HCT116 (cell line): ENCODE measurements around the gene THEMIS2. TPM values are rescaled to one million over a fixed set of nuclear protein-coding genes. Genes with fewer than 3 reads are reported as not detected.

Experiments used
- ATAC-seq: fragments of 200-7000 bp; cut with Tn5 transposase; 2 replicates; pipeline ENCODE4 v1.9.1; 2020; ENCODE audit warnings: mild to moderate bottlenecking, moderate library complexity
- BruUV-seq: library from RNA; stranded (reverse); fragments of 400-500 nt; replicated peaks from 2 replicates; lab custom pipeline; 2021; lab: Mats Ljungman, UMichigan
- CTCF ChIA-PET: fragments of 300-600 bp; sonication (Branson Sonifier 250); formaldehyde crosslinking; loops from one replicate; lab custom pipeline; 2021; ENCODE audit warnings: antibody characterized with exemption; lab: Charles Lee
- POLR2A ChIA-PET: fragments of 300-600, 350-600 bp; sonication (Branson Sonifier 250); formaldehyde crosslinking; loops from one replicate; lab custom pipeline; 2021; ENCODE audit warnings: antibody characterized with exemption; lab: Charles Lee
- RAD21 ChIA-PET, 2 experiments: fragments of 300-600 bp; sonication (Branson Sonifier 250); formaldehyde crosslinking; loops; one replicate each; lab custom pipeline; 2023; ENCODE audit warnings: low total read pairs in 2 of 2; ENCODE audit not compliant: uncharacterized antibody in 2 of 2, unreplicated experiment in 2 of 2, low non-redundant PET in 1 of 2; lab: Charles Lee
- DNase-seq: peaks from one replicate; pipeline ENCODE4 v3.0.0-alpha.2; 2010; ENCODE audit warnings: low read depth, low spot score
- H2AFZ ChIP-seq: fragments of 200-600 bp; shearing (Covaris generic), sonication (generic); 2 replicates; pipeline ENCODE4 v1.6.1; 2017; ENCODE audit warnings: low read depth, mixed run types, mixed read lengths, antibody characterized with exemption, low read length; ENCODE audit not compliant: poor library complexity, severe bottlenecking
- H3K27ac ChIP-seq: 2 replicates; pipeline ENCODE4 v1.5.1; 2012; ENCODE audit warnings: low read depth, low read length
- H3K27me3 ChIP-seq: fragments of 200-600 bp; sonication (generic); 2 replicates; pipeline ENCODE4 v1.6.1; 2016; ENCODE audit warnings: mixed run types, low read length, mixed read lengths; ENCODE audit not compliant: insufficient read depth
- H3K36me3 ChIP-seq, 2 experiments: fragments of 200-500 bp in 1 of 2; fragments of 200-600 bp in 1 of 2; sonication (Bioruptor generic) in 1 of 2; sonication (generic) in 1 of 2; 2 replicates each; pipeline versions ENCODE4 v1.5.1 to v1.6.1; 2014 to 2016; ENCODE audit warnings: low read length in 2 of 2, inconsistent platforms in 1 of 2, mixed read lengths in 1 of 2, mixed run types in 1 of 2; ENCODE audit not compliant: insufficient read depth in 2 of 2, control insufficient read depth in 1 of 2
- H3K4me1 ChIP-seq, 2 experiments: fragments of 200-600 bp in 1 of 2; sonication (generic) in 1 of 2; 2 replicates each; pipeline versions ENCODE4 v1.5.1 to v1.6.1; 2012 to 2017; ENCODE audit warnings: low read length in 2 of 2, inconsistent platforms in 1 of 2, mild to moderate bottlenecking in 1 of 2, mixed read lengths in 1 of 2, mixed run types in 1 of 2, moderate library complexity in 1 of 2; ENCODE audit not compliant: insufficient read depth in 2 of 2, control insufficient read depth in 1 of 2
- H3K4me2 ChIP-seq: fragments of 200-600 bp; sonication (generic); 2 replicates; pipeline ENCODE4 v1.6.1; 2017; ENCODE audit warnings: mixed run types, low read length, mixed read lengths
- H3K4me3 ChIP-seq, 2 experiments: fragments of 200-600 bp in 1 of 2; sonication (generic) in 1 of 2; replicated peaks in 1 of 2; 2 replicates each; pipeline ENCODE4 v1.5.1; 2011 to 2016; ENCODE audit warnings: low read length in 2 of 2, control low read depth in 1 of 2, low read depth in 1 of 2, mild to moderate bottlenecking in 1 of 2, mixed read lengths in 1 of 2, mixed run types in 1 of 2
- H3K79me2 ChIP-seq: fragments of 200-600 bp; sonication (generic); 2 replicates; pipeline ENCODE4 v1.6.1; 2017; ENCODE audit warnings: mild to moderate bottlenecking, mixed run types, low read length, moderate library complexity, mixed read lengths; ENCODE audit not compliant: insufficient read depth
- H3K9ac ChIP-seq: fragments of 200-600 bp; sonication (generic); 2 replicates; pipeline ENCODE4 v1.6.1; 2016; ENCODE audit warnings: low read length, mixed read lengths
- H3K9me2 ChIP-seq: fragments of 200-600 bp; sonication (generic), shearing (Covaris generic); 2 replicates; pipeline ENCODE4 v1.6.1; 2017; ENCODE audit warnings: mixed run types, mild to moderate bottlenecking, moderate library complexity; ENCODE audit not compliant: insufficient read depth
- H3K9me3 ChIP-seq, 2 experiments: fragments of 200-500 bp in 1 of 2; fragments of 200-600 bp in 1 of 2; sonication (Bioruptor generic) in 1 of 2; sonication (generic) in 1 of 2; 2 replicates each; pipeline ENCODE4 v1.6.1; 2014 to 2017; ENCODE audit warnings: low read length in 2 of 2, mixed read lengths in 2 of 2, inconsistent platforms in 1 of 2, low read depth in 1 of 2, mild to moderate bottlenecking in 1 of 2, mixed run types in 1 of 2, moderate library complexity in 1 of 2; ENCODE audit not compliant: control insufficient read depth in 1 of 2, insufficient read depth in 1 of 2
- H4K20me1 ChIP-seq: fragments of 200-600 bp; sonication (generic), shearing (Covaris generic); 2 replicates; pipeline ENCODE4 v1.6.1; 2017; ENCODE audit warnings: mixed run types, mild to moderate bottlenecking, moderate library complexity; ENCODE audit not compliant: insufficient read depth
- EGR1 ChIP-seq: IDR thresholded peaks from 2 replicates; pipeline ENCODE4 v1.6.1; 2012; ENCODE audit warnings: low read depth
- JUND ChIP-seq: IDR thresholded peaks from 2 replicates; pipeline ENCODE4 v1.6.1; 2012
- POLR2AphosphoS5 ChIP-seq: IDR thresholded peaks from 2 replicates; pipeline ENCODE4 v1.6.1; 2011; ENCODE audit warnings: mild to moderate bottlenecking, low read depth, low read length, moderate library complexity
- SIN3A ChIP-seq: IDR thresholded peaks from 2 replicates; pipeline ENCODE4 v1.6.1; 2012; ENCODE audit warnings: low read depth
- SP1 ChIP-seq: IDR thresholded peaks from 2 replicates; pipeline ENCODE4 v1.6.1; 2012; ENCODE audit warnings: low read depth
- SRF ChIP-seq: IDR thresholded peaks from 2 replicates; pipeline ENCODE4 v1.6.1; 2012; ENCODE audit warnings: low read depth
- TCF7L2 ChIP-seq: IDR thresholded peaks from 2 replicates; pipeline ENCODE4 v1.7.0; 2011; ENCODE audit warnings: borderline replicate concordance, inconsistent platforms; ENCODE audit not compliant: insufficient read depth, insufficient read length; ENCODE audit errors: extremely low read depth
- intact Hi-C: fragments of 100-400 bp; cut with micrococcal nuclease; formaldehyde crosslinking; loops from 2 replicates; pipeline ENCODE4 v1.10.0; 2022
- total RNA-seq: library from RNA; stranded (reverse); gene quantifications from one replicate; pipeline ENCODE4 v1.2.1, GENCODE V29; 2021; ENCODE audit not compliant: unreplicated experiment
- TF ChIP-seq, protein P1 (sequence below), 3 experiments: fragments of 200-600 bp in 1 of 3; sonication (generic) in 1 of 3; IDR thresholded peaks in 2 of 3; conservative IDR thresholded peaks in 1 of 3; 2 replicates each; pipeline ENCODE4 v1.5.1; 2012 to 2017; ENCODE audit warnings: low read depth in 2 of 3, low read length in 2 of 3, antibody characterized with exemption in 1 of 3, borderline replicate concordance in 1 of 3, control low read depth in 1 of 3, mild to moderate bottlenecking in 1 of 3, mixed read lengths in 1 of 3, mixed run types in 1 of 3, moderate library complexity in 1 of 3; ENCODE audit not compliant: insufficient read depth in 1 of 3

The THEMIS2 gene
- total RNA-seq, 1 experiment from 2014 or later, result 8.0 TPM

- Histone ChIP-seq H3K27ac (peak overlapping the region; percentile 37; the same call in 1 of the 2 replicates), H3K9ac (peak overlapping the region; percentile 78), H4K20me1 (no peaks in the 10 kb centered on the region), H3K9me3 (no peaks in the 10 kb centered on the region), H2AFZ (peak overlapping the region; percentile 85), H3K4me3 (peak overlapping the region; percentile 84 to 95), H3K4me1 (peaks cover 8 to 22% of the 10 kb centered on the region in 2 experiments; a peak in 3 of 4 replicates), H3K27me3 (no peaks in the 10 kb centered on the region), H3K79me2 (no peaks in the 10 kb centered on the region)
- POLR2A ChIA-PET, result no interaction called here
- RAD21 ChIA-PET, result no interaction called here
- no peak for TF ChIP-seq TCF7L2
- no peak for TF ChIP-seq SRF
- TF ChIP-seq EGR1, result peak; percentile 86
- no peak for TF ChIP-seq SP1
- TF ChIP-seq JUND, result no peak
- no peak; the same call in 1 of the 2 replicates for TF ChIP-seq POLR2AphosphoS5
- TF ChIP-seq SIN3A, result no peak
- TF ChIP-seq, protein P1, sequence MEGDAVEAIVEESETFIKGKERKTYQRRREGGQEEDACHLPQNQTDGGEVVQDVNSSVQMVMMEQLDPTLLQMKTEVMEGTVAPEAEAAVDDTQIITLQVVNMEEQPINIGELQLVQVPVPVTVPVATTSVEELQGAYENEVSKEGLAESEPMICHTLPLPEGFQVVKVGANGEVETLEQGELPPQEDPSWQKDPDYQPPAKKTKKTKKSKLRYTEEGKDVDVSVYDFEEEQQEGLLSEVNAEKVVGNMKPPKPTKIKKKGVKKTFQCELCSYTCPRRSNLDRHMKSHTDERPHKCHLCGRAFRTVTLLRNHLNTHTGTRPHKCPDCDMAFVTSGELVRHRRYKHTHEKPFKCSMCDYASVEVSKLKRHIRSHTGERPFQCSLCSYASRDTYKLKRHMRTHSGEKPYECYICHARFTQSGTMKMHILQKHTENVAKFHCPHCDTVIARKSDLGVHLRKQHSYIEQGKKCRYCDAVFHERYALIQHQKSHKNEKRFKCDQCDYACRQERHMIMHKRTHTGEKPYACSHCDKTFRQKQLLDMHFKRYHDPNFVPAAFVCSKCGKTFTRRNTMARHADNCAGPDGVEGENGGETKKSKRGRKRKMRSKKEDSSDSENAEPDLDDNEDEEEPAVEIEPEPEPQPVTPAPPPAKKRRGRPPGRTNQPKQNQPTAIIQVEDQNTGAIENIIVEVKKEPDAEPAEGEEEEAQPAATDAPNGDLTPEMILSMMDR (IDR thresholded peaks at IDR 0.05 in 2 of 3, conservative IDR thresholded peaks at IDR 0.05 in 1 of 3; ENCODE audit: borderline replicate concordance in 1 of 3, insufficient read depth in 1 of 3, low read depth in 2 of 3, low read length in 2 of 3), result no peak
- TF ChIP-seq, all 23 proteins: peak for 1
- no peaks in the 10 kb centered on the region for H3K9me2 ChIP-seq
- ATAC-seq (peak; percentile 57), DNase-seq (no peak)
- H3K4me2 ChIP-seq, result peak overlapping the region; percentile 100
- CTCF ChIA-PET, result no interaction called here
- intact Hi-C loops, result no loop called here
- BruUV-seq, result TSS peak; percentile 80
- no peaks in the 10 kb centered on the region for H3K36me3 ChIP-seq
These were observed 633 bp downstream of the THEMIS2 start for GRCh38 chr1:27872802-27873551.
